HepG2 (cell line): ENCODE measurements around the gene VNN1. TPM values are rescaled to one million over a fixed set of nuclear protein-coding genes. Genes with fewer than 3 reads are reported as not detected.

Experiments used
- ATAC-seq: fragments of 200-7000 bp; cut with Tn5 transposase; 3 replicates; pipeline ENCODE4 v1.9.1; 2020; ENCODE audit warnings: mild to moderate bottlenecking, moderate library complexity
- BruUV-seq: library from RNA; stranded (reverse); fragments of 400-500 nt; replicated peaks from 2 replicates; lab custom pipeline; 2021; lab: Mats Ljungman, UMichigan
- CTCF ChIA-PET: fragments of 300-600 bp; formaldehyde crosslinking; extraction: SDS; loops from one replicate; lab custom pipeline; 2021; ENCODE audit warnings: low total read pairs, inconsistent platforms, low intra/inter-chr PET ratio; lab: Yijun Ruan, JAX
- POLR2A ChIA-PET: fragments of 350-600 bp; sonication (Branson Sonifier 250); formaldehyde crosslinking; loops from one replicate; lab custom pipeline; 2020; ENCODE audit warnings: antibody characterized with exemption, inconsistent platforms; lab: Yijun Ruan, JAX
- DNase-seq: peaks from one replicate; pipeline ENCODE4 v3.0.0-alpha.2; 2015; ENCODE audit warnings: low spot score
- FAIRE-seq: peaks from 3 replicates; lab custom pipeline; 2011; peaks lifted over from hg19 to GRCh38; lab: Jason Lieb, UNC
- H2AFZ ChIP-seq: one replicate; pipeline ENCODE4 v1.6.1; 2011; ENCODE audit warnings: low read length, inconsistent platforms
- H3K27ac ChIP-seq: fragments of 300-600 bp; 3 replicates; pipeline ENCODE4 v1.8.0; 2011; ENCODE audit warnings: mixed run types, mild to moderate bottlenecking, mixed read lengths, low read length, inconsistent platforms; ENCODE audit not compliant: insufficient read depth; ENCODE audit errors: extremely low read length
- H3K27me3 ChIP-seq, 2 experiments: fragments of 200-600 bp in 1 of 2; 2 replicates in 1 of 2; 3 replicates in 1 of 2; pipeline versions ENCODE4 v1.6.0 to v1.8.0; 2011; ENCODE audit warnings: low read length in 2 of 2, mild to moderate bottlenecking in 2 of 2, moderate library complexity in 2 of 2, inconsistent platforms in 1 of 2; ENCODE audit not compliant: insufficient read depth in 2 of 2, control insufficient read depth in 1 of 2
- H3K36me3 ChIP-seq, 2 experiments: fragments of 200-600 bp in 1 of 2; replicated peaks in 1 of 2; 2 replicates in 1 of 2; 3 replicates in 1 of 2; pipeline versions ENCODE4 v1.5.1 to v1.8.0; 2011; ENCODE audit warnings: low read length in 2 of 2, inconsistent platforms in 1 of 2; ENCODE audit not compliant: insufficient read depth in 2 of 2, control insufficient read depth in 1 of 2
- H3K4me1 ChIP-seq: 2 replicates; pipeline ENCODE4 v1.5.1; 2012; ENCODE audit warnings: low read length, inconsistent platforms; ENCODE audit not compliant: insufficient read depth
- H3K4me2 ChIP-seq: 2 replicates; pipeline ENCODE4 v1.6.0; 2011; ENCODE audit warnings: low read depth, low read length, inconsistent platforms
- H3K4me3 ChIP-seq, 3 experiments: fragments of 200-600 bp in 1 of 3; sonication (generic), shearing (Covaris generic) in 1 of 3; replicated peaks in 1 of 3; 2 replicates each; pipeline ENCODE4 v1.5.1; 2011 to 2016; ENCODE audit warnings: low read length in 3 of 3, inconsistent platforms in 2 of 3, low read depth in 2 of 3, mild to moderate bottlenecking in 2 of 3, control low read depth in 1 of 3, mixed read lengths in 1 of 3; ENCODE audit not compliant: insufficient read depth in 1 of 3
- H3K79me2 ChIP-seq: one replicate; pipeline ENCODE4 v1.6.1; 2011; ENCODE audit warnings: low read length, inconsistent platforms; ENCODE audit not compliant: insufficient read depth
- H3K9ac ChIP-seq: 2 replicates; pipeline ENCODE4 v1.6.0; 2011; ENCODE audit warnings: mild to moderate bottlenecking, low read depth, low read length, inconsistent platforms; ENCODE audit not compliant: insufficient read depth
- H3K9me3 ChIP-seq: 2 replicates; pipeline ENCODE4 v1.5.1; 2012; ENCODE audit warnings: mild to moderate bottlenecking, low read length
- H4K20me1 ChIP-seq: 2 replicates; pipeline ENCODE4 v1.6.0; 2011; ENCODE audit warnings: inconsistent platforms, mild to moderate bottlenecking, low read length, moderate library complexity; ENCODE audit not compliant: insufficient read depth
- CBX2 ChIP-seq, 2 experiments: fragments of 200-600 bp in 1 of 2; sonication (generic); formaldehyde crosslinking in 1 of 2; IDR thresholded peaks; 2 replicates each; pipeline versions ENCODE4 v1.7.0 to v1.8.1; 2018 to 2022; ENCODE audit warnings: low read depth in 2 of 2, low read length in 1 of 2, mild to moderate bottlenecking in 1 of 2, missing genetic modification reagents in 1 of 2
- HOXA9 ChIP-seq: sonication (generic); formaldehyde crosslinking; IDR thresholded peaks from 2 replicates; pipeline ENCODE4 v1.8.1; 2022; ENCODE audit warnings: missing genetic modification reagents, mild to moderate bottlenecking, moderate library complexity, borderline replicate concordance
- NFATC3 ChIP-seq: sonication (generic); formaldehyde crosslinking; IDR thresholded peaks from 2 replicates; pipeline ENCODE4 v1.5.1; 2020; ENCODE audit warnings: mild to moderate bottlenecking, missing genetic modification reagents
- RARA ChIP-seq: IDR thresholded peaks from 2 replicates; pipeline ENCODE4 v1.6.1; 2016; ENCODE audit warnings: missing genetic modification reagents, missing compliant biosample characterization
- TEAD2 ChIP-seq: sonication (generic); formaldehyde crosslinking; IDR thresholded peaks from 2 replicates; pipeline ENCODE4 v1.9.0; 2021; ENCODE audit warnings: missing genetic modification reagents
- TOE1 ChIP-seq: sonication (generic); formaldehyde crosslinking; IDR thresholded peaks from 2 replicates; pipeline ENCODE4 v1.4.0; 2020; ENCODE audit warnings: mild to moderate bottlenecking, missing genetic modification reagents
- ZNF792 ChIP-seq: IDR thresholded peaks from 2 replicates; pipeline ENCODE4 v1.6.1; 2016
- ZSCAN21 ChIP-seq: sonication (generic); formaldehyde crosslinking; IDR thresholded peaks from 2 replicates; pipeline ENCODE4 v1.8.0; 2022; ENCODE audit warnings: mild to moderate bottlenecking, missing genetic modification reagents, moderate library complexity, borderline replicate concordance
- in situ Hi-C: cut with HindIII; loops from 2 replicates; pipeline ENCODE4 v1.10.0; 2017; ENCODE audit warnings: low pct_unique_long_range_greater_than_20kb; ENCODE audit not compliant: extremely low pct_ligation_motif_present
- intact Hi-C: fragments of 100-400 bp; cut with micrococcal nuclease; formaldehyde crosslinking; loops from one replicate; pipeline ENCODE4 v1.10.0; 2022; ENCODE audit not compliant: unreplicated experiment
- polyA plus RNA-seq, 8 experiments: library from polyadenylated mRNA; depleted of rRNA in 3 of 8; stranded (reverse) in 7 of 8; unstranded in 1 of 8; fragments of >200 nt; fragmentation: Illumina TruSeq in 4 of 8; extraction: Trizol in 4 of 8; gene quantifications; 2 replicates each; pipeline versions ENCODE4 v1.2.1 to v1.2.3, GENCODE V29; 2011 to 2016; ENCODE audit warnings: low read depth in 4 of 8, missing spikeins in 1 of 8, mixed read lengths in 1 of 8; ENCODE audit not compliant: insufficient read depth in 1 of 8
- total RNA-seq, 5 experiments: library from RNA; depleted of rRNA; stranded (reverse); fragments of >200 nt; fragmentation: Illumina TruSeq; extraction: Trizol; gene quantifications; 2 replicates each; pipeline ENCODE4 v1.2.3, GENCODE V29; 2016; ENCODE audit warnings: low read depth in 1 of 5
- TF ChIP-seq, protein P1 (sequence below): sonication (generic); formaldehyde crosslinking; IDR thresholded peaks from 2 replicates; pipeline ENCODE4 v1.4.0; 2020; ENCODE audit warnings: missing genetic modification reagents, mild to moderate bottlenecking, borderline replicate concordance
- TF ChIP-seq, protein P2 (sequence below): IDR thresholded peaks from 2 replicates; pipeline ENCODE4 v1.6.1; 2016; ENCODE audit warnings: control low read depth

VNN1 gene
- total and polyA plus RNA-seq, 2 of the 13 experiments (the other 11 are each of a cell fraction or from before 2014, with no cell fraction given), result 0.62 to 4.0 TPM

DNA sequence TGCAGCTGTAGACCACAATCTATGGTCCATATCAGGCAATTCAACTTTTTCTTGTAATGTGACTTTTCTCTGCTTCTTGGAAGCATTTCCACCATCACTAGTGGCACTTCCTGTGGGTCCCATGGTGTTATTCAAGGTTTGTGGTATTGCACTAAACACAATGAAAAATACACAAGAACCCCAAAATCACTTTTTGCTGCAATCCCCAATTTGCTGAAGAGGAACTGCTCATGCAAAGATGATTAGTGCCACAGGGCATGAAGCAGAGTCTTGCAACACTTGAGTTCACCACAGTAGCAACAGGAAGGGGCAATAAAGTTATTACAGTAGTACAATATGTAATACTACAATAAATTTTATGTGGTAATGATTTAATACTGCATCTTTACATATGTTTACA lies 38.1 kb downstream of the VNN1 start:
- no peaks in the 10 kb centered on the region for H3K79me2 ChIP-seq
- H3K4me2 ChIP-seq, result no peak overlapping the region
- in situ Hi-C loops (no loop called here), intact Hi-C loops (no loop called here)
- H4K20me1 ChIP-seq, result no peaks in the 10 kb centered on the region
- no peak overlapping the region for H2AFZ ChIP-seq
- no peak for DNase-seq
- ChIA-PET CTCF (no interaction called here), POLR2A (no interaction called here)
- no peak for FAIRE-seq
- no peak for ATAC-seq
- H3K27ac ChIP-seq, result no peak overlapping the region
- no peak overlapping the region for H3K4me3 ChIP-seq
- no peaks in the 10 kb centered on the region for H3K9me3 ChIP-seq
- no peak overlapping the region for H3K9ac ChIP-seq
- no peaks in the 10 kb centered on the region for H3K27me3 ChIP-seq
- H3K4me1 ChIP-seq, result peaks cover 24% of the 10 kb centered on the region
- no TSS peak for BruUV-seq
- TF ChIP-seq RARA (CRISPR knock-in tag) (no peak), NFATC3 (CRISPR knock-in tag) (no peak), ZNF792 (no peak), TEAD2 (CRISPR knock-in tag) (no peak), ZSCAN21 (CRISPR knock-in tag) (no peak), TOE1 (CRISPR knock-in tag) (no peak), CBX2 (IDR thresholded peaks at IDR 0.05; ENCODE audit: low read depth, low read length) (no peak), CBX2 (CRISPR knock-in tag; IDR thresholded peaks at IDR 0.05; ENCODE audit: low read depth) (no peak), HOXA9 (CRISPR knock-in tag) (no peak)
- TF ChIP-seq, protein P1, sequence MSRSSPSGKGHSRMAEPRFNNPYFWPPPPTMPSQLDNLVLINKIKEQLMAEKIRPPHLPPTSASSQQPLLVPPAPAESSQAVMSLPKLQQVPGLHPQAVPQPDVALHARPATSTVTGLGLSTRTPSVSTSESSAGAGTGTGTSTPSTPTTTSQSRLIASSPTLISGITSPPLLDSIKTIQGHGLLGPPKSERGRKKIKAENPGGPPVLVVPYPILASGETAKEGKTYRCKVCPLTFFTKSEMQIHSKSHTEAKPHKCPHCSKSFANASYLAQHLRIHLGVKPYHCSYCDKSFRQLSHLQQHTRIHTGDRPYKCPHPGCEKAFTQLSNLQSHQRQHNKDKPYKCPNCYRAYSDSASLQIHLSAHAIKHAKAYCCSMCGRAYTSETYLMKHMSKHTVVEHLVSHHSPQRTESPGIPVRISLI (CRISPR knock-in tag), result no peak
- TF ChIP-seq, protein P2, sequence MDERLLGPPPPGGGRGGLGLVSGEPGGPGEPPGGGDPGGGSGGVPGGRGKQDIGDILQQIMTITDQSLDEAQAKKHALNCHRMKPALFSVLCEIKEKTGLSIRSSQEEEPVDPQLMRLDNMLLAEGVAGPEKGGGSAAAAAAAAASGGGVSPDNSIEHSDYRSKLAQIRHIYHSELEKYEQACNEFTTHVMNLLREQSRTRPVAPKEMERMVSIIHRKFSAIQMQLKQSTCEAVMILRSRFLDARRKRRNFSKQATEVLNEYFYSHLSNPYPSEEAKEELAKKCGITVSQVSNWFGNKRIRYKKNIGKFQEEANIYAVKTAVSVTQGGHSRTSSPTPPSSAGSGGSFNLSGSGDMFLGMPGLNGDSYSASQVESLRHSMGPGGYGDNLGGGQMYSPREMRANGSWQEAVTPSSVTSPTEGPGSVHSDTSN (CRISPR knock-in tag), result no peak
- no peaks in the 10 kb centered on the region for H3K36me3 ChIP-seq
